Chondrocyte (in vitro differentiated cells): ENCODE data around the gene MBTD1. TPM values are rescaled to one million over a fixed set of nuclear protein-coding genes. Genes with fewer than 3 reads are reported as not detected.

ENCODE experiments used
- DNase-seq: peaks from one replicate; pipeline ENCODE4 v3.0.0; 2021; ENCODE audit warnings: mixed read lengths, low spot score
- H3K27ac Mint-ChIP-seq: one replicate; pipeline ENCODE4 v1.8.0; 2021; ENCODE audit warnings: mild to moderate bottlenecking, moderate library complexity, mixed read lengths; ENCODE audit not compliant: unreplicated experiment
- H3K27me3 Mint-ChIP-seq: 2 replicates; pipeline ENCODE4 v1.8.0; 2021; ENCODE audit warnings: low read depth, mixed read lengths
- H3K36me3 Mint-ChIP-seq: 2 replicates; pipeline ENCODE4 v1.8.0; 2021; ENCODE audit warnings: low read depth, mixed read lengths
- H3K4me1 Mint-ChIP-seq: 2 replicates; pipeline ENCODE4 v1.8.0; 2021; ENCODE audit warnings: low read depth, mild to moderate bottlenecking, mixed read lengths
- H3K4me3 Mint-ChIP-seq: one replicate; pipeline ENCODE4 v1.8.0; 2021; ENCODE audit warnings: mild to moderate bottlenecking, moderate library complexity, mixed read lengths; ENCODE audit not compliant: unreplicated experiment
- H3K9me3 Mint-ChIP-seq: 2 replicates; pipeline ENCODE4 v1.8.0; 2021; ENCODE audit warnings: low read depth, mixed read lengths
- total RNA-seq: library from RNA; stranded (reverse); gene quantifications from 3 replicates; pipeline ENCODE4 v1.2.1, GENCODE V29; 2021
- TF ChIP-seq, protein P1 (sequence below): fragments of 200-600 bp; sonication (generic); IDR thresholded peaks from 2 replicates; pipeline ENCODE4 v1.5.0; 2021; ENCODE audit warnings: antibody characterized with exemption, mild to moderate bottlenecking, moderate library complexity

Gene MBTD1
- total RNA-seq, 1 donor from 2014 or later, result 10.9 TPM

DNA sequence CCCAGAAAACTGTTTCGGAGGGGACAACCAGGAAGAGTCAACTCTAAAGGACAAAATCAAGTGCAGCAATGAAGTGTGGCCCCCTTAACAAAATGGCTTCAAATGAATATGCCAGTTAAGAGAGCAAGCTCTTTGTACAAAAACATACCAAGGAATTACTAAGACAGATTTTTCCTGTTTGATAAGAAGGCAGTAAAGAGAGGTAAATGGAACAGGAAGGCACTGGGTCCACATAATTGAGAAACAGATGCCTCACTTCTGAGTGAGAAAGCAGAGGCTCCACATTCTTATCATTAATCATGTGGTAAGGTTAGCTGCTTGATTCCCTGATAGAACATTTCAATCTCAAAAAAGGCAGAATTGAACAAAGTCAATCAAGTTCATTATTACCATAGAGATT lies 44.9 kb downstream of the MBTD1 start:
- no peaks in the 10 kb centered on the region for H3K27me3 Mint-ChIP-seq
- DNase-seq, result no peak
- no peak overlapping the region for H3K27ac Mint-ChIP-seq
- no peaks in the 10 kb centered on the region for H3K9me3 Mint-ChIP-seq
- H3K4me1 Mint-ChIP-seq, result no peaks in the 10 kb centered on the region
- no peak overlapping the region for H3K4me3 Mint-ChIP-seq
- peaks cover 17% of the 10 kb centered on the region for H3K36me3 Mint-ChIP-seq
- TF ChIP-seq, protein P1, sequence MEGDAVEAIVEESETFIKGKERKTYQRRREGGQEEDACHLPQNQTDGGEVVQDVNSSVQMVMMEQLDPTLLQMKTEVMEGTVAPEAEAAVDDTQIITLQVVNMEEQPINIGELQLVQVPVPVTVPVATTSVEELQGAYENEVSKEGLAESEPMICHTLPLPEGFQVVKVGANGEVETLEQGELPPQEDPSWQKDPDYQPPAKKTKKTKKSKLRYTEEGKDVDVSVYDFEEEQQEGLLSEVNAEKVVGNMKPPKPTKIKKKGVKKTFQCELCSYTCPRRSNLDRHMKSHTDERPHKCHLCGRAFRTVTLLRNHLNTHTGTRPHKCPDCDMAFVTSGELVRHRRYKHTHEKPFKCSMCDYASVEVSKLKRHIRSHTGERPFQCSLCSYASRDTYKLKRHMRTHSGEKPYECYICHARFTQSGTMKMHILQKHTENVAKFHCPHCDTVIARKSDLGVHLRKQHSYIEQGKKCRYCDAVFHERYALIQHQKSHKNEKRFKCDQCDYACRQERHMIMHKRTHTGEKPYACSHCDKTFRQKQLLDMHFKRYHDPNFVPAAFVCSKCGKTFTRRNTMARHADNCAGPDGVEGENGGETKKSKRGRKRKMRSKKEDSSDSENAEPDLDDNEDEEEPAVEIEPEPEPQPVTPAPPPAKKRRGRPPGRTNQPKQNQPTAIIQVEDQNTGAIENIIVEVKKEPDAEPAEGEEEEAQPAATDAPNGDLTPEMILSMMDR, result no peak

DNA sequence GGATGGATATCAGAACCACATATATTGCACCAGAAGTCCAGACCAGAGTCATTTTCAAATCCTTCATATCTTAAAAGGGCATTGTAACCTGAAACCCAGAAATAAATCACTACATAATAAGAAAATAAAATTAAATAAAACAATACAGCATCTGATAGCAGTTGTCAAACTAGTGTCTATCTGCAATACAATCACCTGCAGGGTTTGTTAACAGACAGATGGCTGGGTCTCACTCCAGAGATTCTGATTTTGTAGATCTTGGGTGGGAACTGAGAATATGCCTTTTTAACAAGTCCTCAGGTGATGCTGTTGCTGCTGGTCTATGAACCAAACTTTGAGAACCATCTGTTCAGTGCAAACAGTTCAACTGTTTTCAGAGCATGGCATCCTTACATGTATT lies 56.0 kb downstream of the MBTD1 start:
- H3K36me3 Mint-ChIP-seq, result peaks cover 16% of the 10 kb centered on the region
- no peak for DNase-seq
- H3K27me3 Mint-ChIP-seq, result no peaks in the 10 kb centered on the region
- no peak overlapping the region for H3K4me3 Mint-ChIP-seq
- no peaks in the 10 kb centered on the region for H3K4me1 Mint-ChIP-seq
- no peaks in the 10 kb centered on the region for H3K9me3 Mint-ChIP-seq
- TF ChIP-seq, protein P1, result no peak
- no peak overlapping the region for H3K27ac Mint-ChIP-seq

DNA sequence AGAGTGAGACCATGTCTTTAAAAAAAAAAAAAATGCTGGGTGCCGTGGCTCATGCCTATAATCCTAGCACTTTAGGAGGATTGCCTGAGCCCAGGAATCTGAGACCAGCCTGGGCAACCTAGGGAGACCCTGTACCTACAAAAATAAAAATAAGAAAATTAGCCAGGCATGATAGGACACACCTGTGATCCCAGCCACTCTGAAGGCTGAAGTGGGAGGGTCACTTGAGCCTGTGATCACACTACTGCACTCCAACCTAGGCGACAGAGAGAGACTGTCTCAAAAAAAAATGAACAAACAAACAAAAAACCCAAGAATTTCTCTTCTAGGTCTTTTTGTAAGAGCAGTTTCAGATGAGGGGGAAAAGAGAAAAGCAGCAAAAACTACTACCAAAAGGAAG lies 59.0 kb downstream of the MBTD1 start:
- no peaks in the 10 kb centered on the region for H3K9me3 Mint-ChIP-seq
- TF ChIP-seq, protein P1, result no peak
- DNase-seq, result no peak
- H3K36me3 Mint-ChIP-seq, result peaks cover 20% of the 10 kb centered on the region
- no peaks in the 10 kb centered on the region for H3K27me3 Mint-ChIP-seq
- no peaks in the 10 kb centered on the region for H3K4me1 Mint-ChIP-seq
- H3K27ac Mint-ChIP-seq, result no peak overlapping the region
- no peak overlapping the region for H3K4me3 Mint-ChIP-seq

DNA sequence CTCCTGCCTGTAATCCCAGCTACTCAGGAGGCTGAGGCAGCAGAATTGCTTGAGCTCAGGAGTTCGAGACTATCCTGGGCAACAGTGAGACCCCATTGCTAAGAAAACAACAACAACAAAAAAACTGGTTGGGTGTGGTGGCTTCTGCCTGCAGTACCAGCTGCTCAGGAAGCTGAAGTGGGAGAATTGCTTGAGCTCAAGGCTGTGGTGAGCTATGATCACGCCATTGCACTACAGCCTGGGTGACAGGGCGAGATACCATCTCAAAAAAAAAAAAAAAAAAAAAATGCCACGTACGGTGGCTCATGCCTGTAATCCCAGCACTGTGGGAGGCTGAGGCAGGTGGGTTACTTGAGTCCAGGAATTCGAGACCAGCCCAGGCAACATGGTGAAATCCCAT lies 59.6 kb downstream of the MBTD1 start:
- peaks cover 18% of the 10 kb centered on the region for H3K36me3 Mint-ChIP-seq
- DNase-seq, result no peak
- no peak overlapping the region for H3K4me3 Mint-ChIP-seq
- TF ChIP-seq, protein P1, result no peak
- no peaks in the 10 kb centered on the region for H3K9me3 Mint-ChIP-seq
- H3K27ac Mint-ChIP-seq, result no peak overlapping the region
- no peaks in the 10 kb centered on the region for H3K4me1 Mint-ChIP-seq
- H3K27me3 Mint-ChIP-seq, result no peaks in the 10 kb centered on the region

DNA sequence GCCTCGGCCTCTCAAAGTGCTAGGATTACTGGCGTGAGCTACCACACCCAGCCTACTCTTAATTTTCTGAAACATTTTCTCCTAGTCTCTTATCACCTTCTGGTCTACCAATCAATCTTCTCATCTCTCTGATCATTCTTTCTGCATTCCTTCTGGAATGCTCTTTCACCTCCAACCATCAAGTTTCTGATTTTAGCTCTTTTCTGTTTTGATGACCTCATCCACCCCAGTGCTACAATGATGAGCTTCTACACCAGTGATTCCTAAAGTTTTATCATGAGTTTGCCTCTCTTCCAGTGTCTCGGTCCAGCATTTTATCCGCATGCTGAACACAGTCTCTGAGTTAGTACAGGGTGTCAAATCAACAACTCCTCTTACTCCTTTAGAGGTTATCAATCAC lies 62.1 kb downstream of the MBTD1 start:
- no peak overlapping the region for H3K27ac Mint-ChIP-seq
- H3K4me1 Mint-ChIP-seq, result no peaks in the 10 kb centered on the region
- TF ChIP-seq, protein P1, result no peak
- peaks cover 20% of the 10 kb centered on the region for H3K36me3 Mint-ChIP-seq
- no peaks in the 10 kb centered on the region for H3K9me3 Mint-ChIP-seq
- no peak overlapping the region for H3K4me3 Mint-ChIP-seq
- DNase-seq, result no peak
- H3K27me3 Mint-ChIP-seq, result no peaks in the 10 kb centered on the region
